CD4-positive, alpha-beta T cell treated with Interleukin-15 for 4 hours (primary cell): ENCODE measurements around the gene CEACAM5.
"Not testable (repeated sequence)": the region's sequence is repeated elsewhere in the genome, so short reads cannot be mapped to it uniquely, and the experiment has no call there.

Experiments used
- DNase-seq: peaks from one replicate; pipeline ENCODE4 v3.0.0-alpha.2; 2020; ENCODE audit warnings: low spot score

The CEACAM5 gene

GRCh38 chr19:41700381-41701195, 7.8 kb upstream of the CEACAM5 start:
- no peak for DNase-seq

DNA sequence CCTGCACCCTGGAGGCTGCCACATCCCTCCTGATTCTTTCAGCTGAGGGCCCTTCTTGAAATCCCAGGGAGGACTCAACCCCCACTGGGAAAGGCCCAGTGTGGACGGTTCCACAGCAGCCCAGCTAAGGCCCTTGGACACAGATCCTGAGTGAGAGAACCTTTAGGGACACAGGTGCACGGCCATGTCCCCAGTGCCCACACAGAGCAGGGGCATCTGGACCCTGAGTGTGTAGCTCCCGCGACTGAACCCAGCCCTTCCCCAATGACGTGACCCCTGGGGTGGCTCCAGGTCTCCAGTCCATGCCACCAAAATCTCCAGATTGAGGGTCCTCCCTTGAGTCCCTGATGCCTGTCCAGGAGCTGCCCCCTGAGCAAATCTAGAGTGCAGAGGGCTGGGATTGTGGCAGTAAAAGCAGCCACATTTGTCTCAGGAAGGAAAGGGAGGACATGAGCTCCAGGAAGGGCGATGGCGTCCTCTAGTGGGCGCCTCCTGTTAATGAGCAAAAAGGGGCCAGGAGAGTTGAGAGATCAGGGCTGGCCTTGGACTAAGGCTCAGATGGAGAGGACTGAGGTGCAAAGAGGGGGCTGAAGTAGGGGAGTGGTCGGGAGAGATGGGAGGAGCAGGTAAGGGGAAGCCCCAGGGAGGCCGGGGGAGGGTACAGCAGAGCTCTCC, 6.9 kb upstream of the CEACAM5 start:
- DNase-seq, result no peak

- no peak for DNase-seq
Observed at GRCh38 chr19:41702171-41702651, 6.2 kb upstream of the CEACAM5 start.

- DNase-seq, result no peak
Observed at GRCh38 chr19:41703602-41704293, 4.7 kb upstream of the CEACAM5 start.

- DNase-seq, result no peak
Observed at GRCh38 chr19:41705393-41706174, 2.8 kb upstream of the CEACAM5 start.

- peak; percentile 55 for DNase-seq
Observed at GRCh38 chr19:41706741-41707501, 1.5 kb upstream of the CEACAM5 start.

- no peak for DNase-seq
Observed at GRCh38 chr19:41707502-41707812, 969 bp upstream of the CEACAM5 start.

DNA sequence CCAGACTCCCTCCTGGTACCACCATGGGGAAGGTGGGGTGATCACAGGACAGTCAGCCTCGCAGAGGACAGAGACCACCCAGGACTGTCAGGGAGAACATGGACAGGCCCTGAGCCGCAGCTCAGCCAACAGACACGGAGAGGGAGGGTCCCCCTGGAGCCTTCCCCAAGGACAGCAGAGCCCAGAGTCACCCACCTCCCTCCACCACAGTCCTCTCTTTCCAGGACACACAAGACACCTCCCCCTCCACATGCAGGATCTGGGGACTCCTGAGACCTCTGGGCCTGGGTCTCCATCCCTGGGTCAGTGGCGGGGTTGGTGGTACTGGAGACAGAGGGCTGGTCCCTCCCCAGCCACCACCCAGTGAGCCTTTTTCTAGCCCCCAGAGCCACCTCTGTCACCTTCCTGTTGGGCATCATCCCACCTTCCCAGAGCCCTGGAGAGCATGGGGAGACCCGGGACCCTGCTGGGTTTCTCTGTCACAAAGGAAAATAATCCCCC, 505 bp upstream of the CEACAM5 start:
- DNase-seq, result no peak

GRCh38 chr19:41709516-41709915, 1.1 kb downstream of the CEACAM5 start:
- not testable (repeated sequence) for DNase-seq

- DNase-seq, result no peak
Observed at GRCh38 chr19:41709951-41710645, 1.7 kb downstream of the CEACAM5 start.

DNA sequence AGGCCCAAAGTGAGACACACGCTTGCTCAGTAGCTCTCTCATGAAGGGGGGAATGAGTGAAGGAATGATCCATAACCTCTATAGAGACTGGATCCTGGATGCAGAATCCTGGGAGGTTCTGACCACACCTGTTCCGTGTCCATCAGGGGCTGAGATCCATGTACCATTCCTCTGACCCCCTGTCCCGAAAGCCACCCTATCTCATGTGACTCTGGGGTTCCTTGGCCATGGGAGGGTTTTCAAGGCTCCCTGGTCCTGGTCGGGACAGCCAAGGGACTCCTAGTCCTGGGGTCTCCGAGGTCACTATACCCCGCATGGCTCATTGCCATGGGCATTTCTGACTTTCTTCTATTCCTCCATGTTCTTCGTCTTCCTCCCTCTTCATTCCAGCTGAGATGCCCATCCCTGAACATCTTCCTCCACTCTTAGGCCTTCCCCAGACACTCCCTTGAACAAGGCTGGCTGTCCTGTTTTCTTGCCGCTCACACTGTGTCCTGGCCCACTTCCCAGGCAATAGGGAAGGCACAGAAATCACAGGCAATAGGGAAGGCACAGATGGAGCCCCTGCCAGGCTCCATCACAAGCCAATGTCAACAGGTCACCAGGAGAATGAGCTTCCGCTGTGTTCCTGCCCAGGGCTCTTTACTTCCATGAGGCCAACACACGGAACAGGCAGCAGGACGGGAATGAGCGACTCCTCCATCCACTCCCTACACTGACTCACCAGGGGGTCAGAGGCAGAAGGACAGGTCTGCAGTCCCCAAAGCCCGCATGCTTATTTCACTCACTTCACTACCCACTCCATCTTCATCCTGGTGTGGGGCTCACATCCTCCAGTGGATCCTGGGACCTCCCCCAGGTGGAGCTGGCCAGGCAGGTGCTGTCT, 3.2 kb downstream of the CEACAM5 start:
- no peak for DNase-seq

DNA sequence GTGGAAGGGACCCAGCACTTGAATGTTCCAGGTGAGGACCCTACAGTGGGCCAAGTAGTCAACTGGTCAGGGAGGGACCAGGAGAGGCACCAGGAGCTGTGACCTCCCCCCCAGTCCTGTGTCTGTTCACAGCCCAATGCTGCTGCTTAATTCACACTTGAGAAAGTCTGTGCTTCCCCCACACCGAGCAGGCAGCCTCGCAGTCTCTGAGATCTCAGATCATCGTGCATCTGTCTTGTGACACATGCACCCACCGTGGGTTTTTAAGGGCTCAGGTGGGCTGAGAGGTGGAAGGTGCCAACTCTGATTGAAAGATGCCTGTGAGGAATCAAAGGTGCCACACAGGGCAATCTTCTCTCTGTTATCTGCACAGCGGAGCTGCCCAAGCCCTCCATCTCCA, 6.2 kb downstream of the CEACAM5 start:
- no peak for DNase-seq

- no peak for DNase-seq
Observed at GRCh38 chr19:41718761-41719160, 10.3 kb downstream of the CEACAM5 start.

DNA sequence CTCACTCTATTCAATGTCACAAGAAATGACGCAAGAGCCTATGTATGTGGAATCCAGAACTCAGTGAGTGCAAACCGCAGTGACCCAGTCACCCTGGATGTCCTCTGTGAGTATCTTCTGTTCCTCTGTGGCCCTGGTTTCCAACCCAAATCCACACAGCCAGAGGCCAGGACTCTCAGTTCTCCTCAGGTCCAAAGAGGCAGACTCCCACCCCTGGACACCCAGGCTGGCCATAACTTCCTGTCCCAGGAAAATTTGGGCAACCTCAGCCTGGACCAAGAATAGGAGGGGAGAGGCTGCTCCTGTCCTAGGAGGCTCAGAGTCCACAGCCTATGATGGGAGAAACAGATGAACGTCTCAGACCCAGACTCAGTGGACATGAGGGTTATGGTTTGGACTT, 11.7 kb downstream of the CEACAM5 start:
- no peak for DNase-seq

DNA sequence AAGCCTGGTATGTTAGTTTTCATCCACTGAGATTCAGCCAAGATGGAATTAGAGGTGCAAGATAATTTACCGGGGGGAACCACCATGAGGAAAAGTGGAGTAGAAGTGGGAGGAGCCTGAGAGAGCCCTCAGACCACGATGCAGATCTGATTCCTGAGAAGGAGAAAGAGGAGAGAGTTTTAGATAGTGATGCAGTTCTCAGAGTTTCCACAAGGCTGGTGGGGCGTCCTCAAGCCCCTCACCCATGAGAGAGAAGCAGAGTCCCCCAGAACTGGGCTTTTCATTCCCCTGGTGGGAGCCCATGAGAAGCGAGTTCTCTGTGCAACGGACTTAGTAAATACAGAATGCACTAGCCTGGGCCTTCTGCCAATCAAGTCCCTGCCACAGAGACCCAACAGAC, 18.1 kb downstream of the CEACAM5 start:
- DNase-seq, result no peak

- DNase-seq, result no peak
Observed at GRCh38 chr19:41734156-41734555, 25.7 kb downstream of the CEACAM5 start.

DNA sequence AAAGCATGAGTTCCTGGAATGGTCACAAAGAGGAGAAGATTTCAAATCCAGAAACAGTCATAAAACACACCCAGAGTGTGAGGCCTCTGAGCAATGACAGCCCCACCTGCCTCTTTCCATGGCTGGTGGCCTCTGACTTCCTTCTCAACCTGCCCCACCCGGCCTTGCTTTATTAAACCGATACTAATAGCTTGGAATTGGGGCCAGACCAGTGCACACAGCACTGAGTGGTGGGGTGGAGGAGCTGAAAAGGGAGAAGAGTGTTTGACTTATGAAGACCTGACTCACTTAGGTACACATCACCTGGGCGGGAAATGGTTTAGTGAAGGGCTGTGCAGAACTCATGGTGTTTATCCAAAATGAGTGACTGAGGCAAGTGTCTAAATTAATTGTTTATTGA, 26.2 kb downstream of the CEACAM5 start:
- no peak for DNase-seq

- no peak for DNase-seq
Observed at GRCh38 chr19:41735071-41735600, 26.7 kb downstream of the CEACAM5 start.

DNA sequence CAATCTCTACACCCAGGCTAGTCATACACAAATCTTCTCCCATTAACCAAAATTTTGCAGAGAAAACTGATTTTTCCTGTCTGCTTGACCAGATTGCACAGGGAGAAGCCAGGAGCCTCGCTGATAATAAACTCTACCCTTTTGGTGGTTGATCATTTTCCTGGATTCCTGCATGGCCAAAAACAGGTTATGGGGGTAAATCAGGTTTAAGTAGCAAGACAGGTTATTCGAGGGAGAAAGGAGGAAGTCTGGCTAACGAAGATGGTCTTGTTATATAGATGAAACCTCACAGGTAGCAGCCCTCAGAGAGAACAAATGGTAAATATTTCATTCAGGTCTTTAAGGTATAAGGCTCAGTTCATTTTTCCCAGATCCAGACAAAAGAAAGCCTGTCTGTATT, 30.9 kb downstream of the CEACAM5 start:
- no peak for DNase-seq
